ENCODE measurements around the gene SEZ6L2.
"Not testable (repeated sequence)": the region's sequence is repeated elsewhere in the genome, so short reads cannot be mapped to it uniquely, and the experiment has no call there.

SEZ6L2 gene

DNA sequence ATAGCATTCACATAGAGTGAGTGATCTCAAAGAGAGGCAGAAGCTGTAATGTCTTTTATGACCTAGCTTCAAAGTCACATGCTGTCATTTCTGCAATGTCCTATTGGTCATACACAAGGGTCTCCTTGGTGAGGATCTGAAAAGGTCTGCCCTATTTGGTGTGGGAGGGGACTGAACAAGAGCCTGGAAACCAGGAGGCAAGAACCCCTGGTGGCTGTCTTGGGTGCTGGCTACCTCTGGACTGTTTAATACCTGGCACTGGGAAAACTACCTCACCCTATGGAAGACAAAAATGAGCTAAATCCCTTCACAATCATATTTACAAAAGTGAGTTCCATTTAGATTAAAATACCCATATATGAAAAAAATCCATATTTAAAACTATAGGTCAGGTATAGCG lies 17.6 kb upstream of the SEZ6L2 start:
- TF ChIP-seq CTCF (IDR thresholded peaks at IDR 0.05; ENCODE audit: low read depth, low read length): no peak
- DNase-seq (ENCODE audit: extremely low read depth, low read depth): no peak

GRCh38 chr16:29915590-29916247 lies 16.4 kb upstream of the SEZ6L2 start:
- no peak for DNase-seq (ENCODE audit: extremely low read depth, low read depth)
- no peak for TF ChIP-seq CTCF (IDR thresholded peaks at IDR 0.05; ENCODE audit: low read depth, low read length)

GRCh38 chr16:29913514-29913913 lies 14.2 kb upstream of the SEZ6L2 start:
- no peak for TF ChIP-seq CTCF (IDR thresholded peaks at IDR 0.05; ENCODE audit: low read depth, low read length)
- no peak for DNase-seq (ENCODE audit: extremely low read depth, low read depth)

- no peak for DNase-seq (ENCODE audit: extremely low read depth, low read depth)
Measured at GRCh38 chr16:29912087-29912486, 12.7 kb upstream of the SEZ6L2 start.

DNA sequence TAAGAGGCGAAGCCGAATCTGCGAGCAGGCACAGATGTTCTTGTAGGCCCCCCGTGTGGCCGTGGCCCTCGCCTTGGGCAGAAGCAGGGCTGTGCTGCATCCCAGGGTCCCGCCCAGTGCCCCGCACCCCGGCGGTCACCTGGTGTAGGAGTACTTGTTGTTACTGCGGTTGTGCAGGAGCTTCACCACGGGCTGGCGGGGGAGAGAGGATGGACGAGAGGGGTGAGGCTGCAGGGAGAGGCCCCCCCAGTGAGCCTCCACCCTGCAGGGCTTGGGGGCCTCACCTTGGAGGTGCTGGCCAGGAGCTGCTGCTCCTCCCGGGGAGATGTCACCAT lies 12.3 kb upstream of the SEZ6L2 start:
- no peak for DNase-seq (ENCODE audit: extremely low read depth, low read depth)
- TF ChIP-seq CTCF (IDR thresholded peaks at IDR 0.05; ENCODE audit: low read depth, low read length): no peak

More at GRCh38 chr16:29912087-29912486, 12.7 kb upstream of the SEZ6L2 start:
- TF ChIP-seq CTCF (IDR thresholded peaks at IDR 0.05; ENCODE audit: low read depth, low read length): no peak

DNA sequence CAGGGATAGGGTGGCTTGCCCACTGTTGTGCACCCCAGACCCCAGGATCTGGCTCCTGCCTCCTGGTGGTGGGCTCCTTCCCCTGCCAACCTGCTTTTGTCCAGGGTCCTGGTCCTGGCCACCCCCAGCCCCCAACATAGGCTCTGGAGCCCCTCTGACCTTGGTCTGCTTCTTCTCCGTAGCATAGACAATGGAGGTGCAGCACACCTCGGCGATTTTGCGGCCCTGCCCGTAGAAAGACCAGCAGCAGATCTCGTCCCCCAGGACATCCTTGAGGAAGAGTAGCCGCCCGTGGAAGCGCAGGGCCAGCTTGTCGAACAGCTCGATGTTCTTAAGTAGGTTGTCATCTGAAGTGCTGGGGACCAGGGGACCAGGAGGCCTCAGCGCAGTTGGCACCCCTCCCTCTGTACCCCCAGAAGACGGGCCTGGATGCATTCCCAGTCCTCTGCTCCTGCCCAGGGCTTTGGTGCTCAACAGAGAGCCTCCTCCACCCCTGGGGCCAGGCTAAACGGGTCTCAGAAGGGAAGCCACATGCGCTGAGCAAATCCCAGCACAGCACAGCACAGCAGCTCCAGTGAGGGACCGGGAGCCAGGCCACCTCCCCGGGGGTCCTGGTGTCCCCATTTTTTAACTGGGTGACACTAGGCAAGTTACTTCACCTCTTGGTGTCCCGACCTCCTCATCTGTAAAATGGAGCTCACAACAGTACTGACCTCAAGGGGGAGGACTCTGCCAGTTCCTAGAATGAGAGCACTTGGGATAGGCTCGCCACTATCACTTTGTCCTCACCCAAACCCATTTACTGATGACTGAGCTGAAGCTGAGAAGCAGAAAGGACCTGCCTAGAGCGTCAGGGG lies 11.7 kb upstream of the SEZ6L2 start:
- DNase-seq (ENCODE audit: extremely low read depth, low read depth): no peak
- TF ChIP-seq CTCF (IDR thresholded peaks at IDR 0.05; ENCODE audit: low read depth, low read length): no peak

- DNase-seq (ENCODE audit: extremely low read depth, low read depth): not testable (repeated sequence)
Measured at GRCh38 chr16:29909851-29910250, 10.5 kb upstream of the SEZ6L2 start.
